Fibroblast of skin of left quadriceps (primary cell): ENCODE measurements around the gene RSPO4.
A peak's percentile ranks its signal among the peaks of the same experiment; 100 is the strongest.

Experiments
- DNase-seq, 2 experiments: peaks; one replicate each; pipeline ENCODE4 v3.0.0-alpha.2; 2013; ENCODE audit warnings: low read depth in 2 of 2

The RSPO4 gene

GRCh38 chr20:942611-943010 lies 59.5 kb downstream of the RSPO4 start:
- DNase-seq = no peak

GRCh38 chr20:940926-941325 lies 61.2 kb downstream of the RSPO4 start:
- no peak for DNase-seq

- DNase-seq = no peak
These were observed 62.5 kb downstream of the RSPO4 start for GRCh38 chr20:939606-940005.

- DNase-seq = no peak
These were observed 67.8 kb downstream of the RSPO4 start for GRCh38 chr20:934186-934840.

GRCh38 chr20:933029-933428 lies 69.1 kb downstream of the RSPO4 start:
- DNase-seq = no peak

- DNase-seq = no peak
These were observed 70.7 kb downstream of the RSPO4 start for GRCh38 chr20:931401-931800.

GRCh38 chr20:926670-927069 lies 75.4 kb downstream of the RSPO4 start:
- DNase-seq = no peak

GRCh38 chr20:925516-925915 lies 76.6 kb downstream of the RSPO4 start:
- no peak for DNase-seq

GRCh38 chr20:924639-925038 lies 77.5 kb downstream of the RSPO4 start:
- no peak for DNase-seq

- DNase-seq = no peak
These were observed 79.3 kb downstream of the RSPO4 start for GRCh38 chr20:922781-923180.

GRCh38 chr20:921068-921467 lies 81.0 kb downstream of the RSPO4 start:
- DNase-seq = no peak

GRCh38 chr20:920311-920710 lies 81.8 kb downstream of the RSPO4 start:
- no peak for DNase-seq

GRCh38 chr20:919491-919916 lies 82.6 kb downstream of the RSPO4 start:
- no peak for DNase-seq

GRCh38 chr20:917416-917815 lies 84.7 kb downstream of the RSPO4 start:
- no peak for DNase-seq

- no peak for DNase-seq
These were observed 85.3 kb downstream of the RSPO4 start for GRCh38 chr20:916825-917224.

- no peak for DNase-seq
These were observed 85.8 kb downstream of the RSPO4 start, which contains the start of gene ANGPT4 for GRCh38 chr20:916125-916799. Gene ANGPT4 (minus strand): TSS chr20:916334. CDS start chr20:916214, 120 bp downstream.

- DNase-seq = no peak
These were observed 87.2 kb downstream of the RSPO4 start for GRCh38 chr20:914727-915498.

- DNase-seq = no peak
These were observed 88.7 kb downstream of the RSPO4 start for GRCh38 chr20:913306-913849.

GRCh38 chr20:911882-912600 lies 90.1 kb downstream of the RSPO4 start:
- no peak for DNase-seq

GRCh38 chr20:910870-911770 lies 91.0 kb downstream of the RSPO4 start:
- DNase-seq = peak in 1 of 2 experiments; percentile 4
